Iris pigment epithelial cell (primary cell): ENCODE data around the gene SURF2.
"Not testable (repeated sequence)": the region's sequence is repeated elsewhere in the genome, so short reads cannot be mapped to it uniquely, and the experiment has no call there.

Experiments
- DNase-seq: peaks from one replicate; pipeline ENCODE4 v3.0.0-alpha.2; 2011; ENCODE audit warnings: low read depth

SURF2 gene

GRCh38 chr9:133377280-133377679, 20.9 kb downstream of the SURF2 start:
- not testable (repeated sequence) for DNase-seq

- DNase-seq = peak; percentile 26
Observed at GRCh38 chr9:133377721-133378216, 21.4 kb downstream of the SURF2 start.

GRCh38 chr9:133378408-133378962, 22.1 kb downstream of the SURF2 start:
- no peak for DNase-seq

GRCh38 chr9:133379153-133380086, 23.1 kb downstream of the SURF2 start:
- DNase-seq = no peak

- no peak for DNase-seq
Observed at GRCh38 chr9:133380734-133381133, 24.4 kb downstream of the SURF2 start.

GRCh38 chr9:133382507-133383141, 26.3 kb downstream of the SURF2 start:
- DNase-seq = no peak

- no peak for DNase-seq
Observed at GRCh38 chr9:133383438-133383837, 27.1 kb downstream of the SURF2 start.

GRCh38 chr9:133384736-133385321, 28.5 kb downstream of the SURF2 start:
- no peak for DNase-seq

- no peak for DNase-seq
Observed at GRCh38 chr9:133385452-133385851, 29.1 kb downstream of the SURF2 start.

- DNase-seq = no peak
Observed at GRCh38 chr9:133386338-133386737, 30.0 kb downstream of the SURF2 start.

GRCh38 chr9:133387680-133388079, 31.3 kb downstream of the SURF2 start:
- no peak for DNase-seq

GRCh38 chr9:133389025-133389557, 32.7 kb downstream of the SURF2 start:
- no peak for DNase-seq

GRCh38 chr9:133389562-133389961, 33.2 kb downstream of the SURF2 start:
- no peak for DNase-seq

GRCh38 chr9:133390713-133391112, 34.4 kb downstream of the SURF2 start:
- DNase-seq = no peak

GRCh38 chr9:133391449-133391848, 35.1 kb downstream of the SURF2 start:
- not testable (repeated sequence) for DNase-seq

GRCh38 chr9:133392308-133392707, 36.0 kb downstream of the SURF2 start:
- DNase-seq = not testable (repeated sequence)

GRCh38 chr9:133393399-133393798, 37.0 kb downstream of the SURF2 start:
- DNase-seq = no peak

GRCh38 chr9:133394687-133395271, 38.4 kb downstream of the SURF2 start:
- DNase-seq = no peak

GRCh38 chr9:133396952-133397351, 40.6 kb downstream of the SURF2 start:
- DNase-seq = no peak

GRCh38 chr9:133397370-133397769, 41.0 kb downstream of the SURF2 start:
- no peak for DNase-seq

- no peak for DNase-seq
Observed at GRCh38 chr9:133397895-133398294, 41.5 kb downstream of the SURF2 start.

GRCh38 chr9:133400292-133400691, 43.9 kb downstream of the SURF2 start:
- DNase-seq = no peak
